H1 (cell line): ENCODE results near the gene EFCAB8. TPM values are rescaled to one million over a fixed set of nuclear protein-coding genes. Genes with fewer than 3 reads are reported as not detected.

Source experiments
- CTCF ChIA-PET: fragments of 300-600 bp; sonication (Branson Sonifier 250); formaldehyde crosslinking; loops from one replicate; lab custom pipeline; 2021; ENCODE audit not compliant: partially characterized antibody; lab: Charles Lee
- POLR2A ChIA-PET: fragments of 300-600 bp; sonication (Branson Sonifier 250); formaldehyde crosslinking; loops from one replicate; lab custom pipeline; 2021; ENCODE audit warnings: inconsistent platforms; ENCODE audit not compliant: partially characterized antibody; lab: Charles Lee
- DNase-seq, 2 experiments: peaks; one replicate each; pipeline versions ENCODE4 v3.0.0 to v3.0.0-alpha.2; 2010 to 2022; ENCODE audit warnings: low spot score in 2 of 2, low read depth in 1 of 2, mixed read lengths in 1 of 2
- FAIRE-seq: peaks from 2 replicates; lab custom pipeline; 2011; peaks lifted over from hg19 to GRCh38; lab: Jason Lieb, UNC
- H2AFZ ChIP-seq: 2 replicates; pipeline ENCODE4 v1.8.1; 2012; ENCODE audit warnings: low read length, inconsistent platforms
- H2AK5ac ChIP-seq: 2 replicates; pipeline ENCODE4 v1.6.1; 2013; ENCODE audit warnings: low read depth, low read length
- H2BK120ac ChIP-seq: replicated peaks from 2 replicates; pipeline ENCODE3; 2013; ENCODE audit warnings: low read depth, low read length, inconsistent platforms
- H2BK12ac ChIP-seq: 2 replicates; pipeline ENCODE4 v1.6.1; 2013; ENCODE audit warnings: low read depth, low read length
- H2BK15ac ChIP-seq: 2 replicates; pipeline ENCODE4 v1.6.1; 2013; ENCODE audit warnings: low read length
- H2BK20ac ChIP-seq: 2 replicates; pipeline ENCODE4 v1.6.1; 2013; ENCODE audit warnings: low read length
- H2BK5ac ChIP-seq: 2 replicates; pipeline ENCODE4 v1.6.1; 2013; ENCODE audit warnings: low read depth, low read length
- H3K14ac ChIP-seq: 2 replicates; pipeline ENCODE4 v1.6.1; 2013; ENCODE audit warnings: inconsistent platforms; ENCODE audit not compliant: insufficient read length
- H3K18ac ChIP-seq: 2 replicates; pipeline ENCODE4 v1.6.1; 2013; ENCODE audit warnings: low read length; ENCODE audit errors: extremely low read depth
- H3K23ac ChIP-seq: 2 replicates; pipeline ENCODE4 v1.6.1; 2013; ENCODE audit warnings: inconsistent platforms; ENCODE audit not compliant: insufficient read length
- H3K23me2 ChIP-seq: 2 replicates; pipeline ENCODE4 v1.6.1; 2013; ENCODE audit warnings: low read depth, low read length
- H3K27ac ChIP-seq: 2 replicates; pipeline ENCODE4 v1.6.1; 2011; ENCODE audit warnings: low read depth, low read length, inconsistent platforms
- H3K27me3 ChIP-seq, 4 experiments: replicated peaks in 1 of 4; 1 replicate in 1 of 4; 2 replicates in 3 of 4; pipeline versions ENCODE4 v1.6.1 to v1.8.1; 2011 to 2013; ENCODE audit warnings: low read length in 3 of 4, mild to moderate bottlenecking in 3 of 4, inconsistent platforms in 2 of 4, mixed read lengths in 2 of 4, moderate library complexity in 1 of 4; ENCODE audit not compliant: control insufficient read depth in 3 of 4, insufficient read depth in 3 of 4; ENCODE audit errors: extremely low read depth in 1 of 4
- H3K36me3 ChIP-seq, 4 experiments: 2 replicates each; pipeline versions ENCODE4 v1.6.1 to v1.8.1; 2011 to 2013; ENCODE audit warnings: mild to moderate bottlenecking in 4 of 4, low read length in 3 of 4, moderate library complexity in 2 of 4, control low read depth in 1 of 4, inconsistent platforms in 1 of 4; ENCODE audit not compliant: insufficient read depth in 4 of 4, control insufficient read depth in 2 of 4
- H3K4ac ChIP-seq: replicated peaks from 2 replicates; pipeline ENCODE3; 2013; ENCODE audit warnings: low read length, low read depth, mixed read lengths, inconsistent platforms; ENCODE audit not compliant: insufficient read length
- H3K4me1 ChIP-seq, 4 experiments: replicated peaks in 1 of 4; 1 replicate in 1 of 4; 2 replicates in 3 of 4; pipeline versions ENCODE4 v1.6.1 to v1.8.1; 2011 to 2013; ENCODE audit warnings: low read length in 3 of 4, inconsistent platforms in 2 of 4, mixed read lengths in 1 of 4; ENCODE audit not compliant: insufficient read depth in 4 of 4, control insufficient read depth in 3 of 4
- H3K4me2 ChIP-seq, 2 experiments: 2 replicates each; pipeline versions ENCODE4 v1.6.1 to v1.8.1; 2011 to 2013; ENCODE audit warnings: low read depth in 2 of 2, low read length in 2 of 2, control low read depth in 1 of 2, inconsistent platforms in 1 of 2, mild to moderate bottlenecking in 1 of 2; ENCODE audit not compliant: insufficient read depth in 1 of 2
- H3K4me3 ChIP-seq, 4 experiments: fragments of 200-600, 300-600 bp in 1 of 4; sonication (generic), shearing (Covaris generic), sonication (Bioruptor Twin) in 1 of 4; 2 replicates each; pipeline versions ENCODE4 v1.5.1 to v1.8.1; 2011 to 2016; ENCODE audit warnings: low read length in 4 of 4, low read depth in 3 of 4, control low read depth in 2 of 4, inconsistent platforms in 2 of 4, mild to moderate bottlenecking in 2 of 4, mixed read lengths in 1 of 4, moderate library complexity in 1 of 4; ENCODE audit not compliant: insufficient read depth in 2 of 4; ENCODE audit errors: extremely low read depth in 1 of 4
- H3K56ac ChIP-seq: replicated peaks from 2 replicates; pipeline ENCODE3; 2013; ENCODE audit warnings: low read depth, mild to moderate bottlenecking, mixed read lengths, low read length, inconsistent platforms; ENCODE audit not compliant: insufficient read length
- H3K79me1 ChIP-seq: 2 replicates; pipeline ENCODE4 v1.6.1; 2013; ENCODE audit warnings: low read depth, low read length, control low read depth
- H3K79me2 ChIP-seq, 2 experiments: 2 replicates each; pipeline versions ENCODE4 v1.6.1 to v1.8.1; 2012 to 2013; ENCODE audit warnings: low read length in 2 of 2, mild to moderate bottlenecking in 2 of 2, inconsistent platforms in 1 of 2; ENCODE audit not compliant: insufficient read depth in 2 of 2, control insufficient read depth in 1 of 2
- H3K9ac ChIP-seq, 4 experiments: replicated peaks in 1 of 4; 1 replicate in 1 of 4; 2 replicates in 3 of 4; pipeline versions ENCODE4 v1.6.1 to v1.8.1; 2011 to 2013; ENCODE audit warnings: low read depth in 3 of 4, low read length in 3 of 4, control low read depth in 2 of 4, mild to moderate bottlenecking in 2 of 4, moderate library complexity in 2 of 4, inconsistent platforms in 1 of 4; ENCODE audit errors: extremely low read depth in 1 of 4
- H3K9me3 ChIP-seq, 2 experiments: 2 replicates each; pipeline versions ENCODE4 v1.6.1 to v1.8.1; 2012 to 2013; ENCODE audit warnings: mild to moderate bottlenecking in 2 of 2, moderate library complexity in 2 of 2, control low read depth in 1 of 2, inconsistent platforms in 1 of 2, low read depth in 1 of 2, low read length in 1 of 2, mixed read lengths in 1 of 2; ENCODE audit not compliant: insufficient read depth in 2 of 2
- H4K20me1 ChIP-seq, 2 experiments: replicated peaks in 1 of 2; 2 replicates each; pipeline versions ENCODE3 to v1.8.1; 2011 to 2013; ENCODE audit warnings: inconsistent platforms in 2 of 2, low read length in 2 of 2, mild to moderate bottlenecking in 1 of 2; ENCODE audit not compliant: insufficient read depth in 2 of 2, control insufficient read depth in 1 of 2
- H4K5ac ChIP-seq: 2 replicates; pipeline ENCODE4 v1.6.1; 2013; ENCODE audit warnings: low read length, low read depth, mixed read lengths, inconsistent platforms; ENCODE audit not compliant: insufficient read length
- H4K8ac ChIP-seq: 2 replicates; pipeline ENCODE4 v1.8.0; 2013; ENCODE audit warnings: mild to moderate bottlenecking, moderate library complexity, low read length, inconsistent platforms; ENCODE audit not compliant: insufficient read depth; ENCODE audit errors: extremely low read depth
- H4K91ac ChIP-seq: replicated peaks from 2 replicates; pipeline ENCODE3; 2013; ENCODE audit warnings: low read length, mixed read lengths, inconsistent platforms; ENCODE audit not compliant: insufficient read length
- BACH1 ChIP-seq: IDR thresholded peaks from 2 replicates; pipeline ENCODE4 v1.6.1; 2012; ENCODE audit warnings: low read length, improper control_type of control experiment
- CBX8 ChIP-seq: fragments of 300-800, 300-1000 bp; sonication (generic); IDR thresholded peaks from 2 replicates; pipeline ENCODE4 v1.7.1; 2016; ENCODE audit warnings: low read depth, low read length, borderline replicate concordance
- JUND ChIP-seq: IDR thresholded peaks from 2 replicates; pipeline ENCODE4 v1.6.1; 2011; ENCODE audit warnings: mild to moderate bottlenecking, improper control_type of control experiment, low read length
- NRF1 ChIP-seq: IDR thresholded peaks from 2 replicates; pipeline ENCODE4 v1.6.1; 2011; ENCODE audit warnings: mild to moderate bottlenecking, low read depth, low read length, improper control_type of control experiment
- RFX5 ChIP-seq: IDR thresholded peaks from 2 replicates; pipeline ENCODE4 v1.6.1; 2011; ENCODE audit warnings: low read depth, low read length, improper control_type of control experiment, borderline replicate concordance
- TEAD4 ChIP-seq: IDR thresholded peaks from 2 replicates; pipeline ENCODE4 v1.6.1; 2012; ENCODE audit warnings: low read depth, low read length, inconsistent platforms, mixed read lengths
- ZNF274 ChIP-seq: IDR thresholded peaks from 2 replicates; pipeline ENCODE4 v1.7.0; 2012; ENCODE audit warnings: low read length, borderline replicate concordance; ENCODE audit errors: extremely low read depth
- WGBS, 2 experiments: shearing (Covaris generic) in 1 of 2; methylation state at CpG; one replicate each; pipeline versions ENCODE4 v1.1.6 to v1.1.7; 2013 to 2015; ENCODE audit warnings: low lambda C conversion rate in 2 of 2, mixed read lengths in 2 of 2, inconsistent platforms in 1 of 2, low coverage in 1 of 2, missing lambda C conversion rate in 1 of 2; ENCODE audit not compliant: insufficient replicate concordance in 2 of 2, insufficient coverage in 1 of 2, insufficient read length in 1 of 2; ENCODE audit errors: extremely low coverage in 1 of 2, missing lambda C conversion rate in 1 of 2; 5-methylcytosine and 5-hydroxymethylcytosine counted together
- polyA plus RNA-seq, 7 experiments: library from polyadenylated mRNA; depleted of rRNA in 3 of 7; stranded (reverse) in 5 of 7; unstranded in 2 of 7; fragments of >200 nt in 5 of 7; fragments of 200-250 nt in 2 of 7; gene quantifications; 1 replicate in 5 of 7; 2 replicates in 1 of 7; 4 replicates in 1 of 7; pipeline versions ENCODE4 v1.2.1 to v1.2.3, GENCODE V29; 2011 to 2013; ENCODE audit warnings: missing spikeins in 2 of 7, mixed read lengths in 2 of 7
- total RNA-seq: library from RNA; stranded (reverse); fragmentation: NEBNext Ultra II Directional; extraction: Animal tissue kit (Norgen Biotek cat#: 25700); gene quantifications from 2 replicates; pipeline ENCODE4 v1.2.1, GENCODE V29; 2021
- TF ChIP-seq, protein P1 (sequence below): IDR thresholded peaks from 2 replicates; pipeline ENCODE4 v1.6.1; 2012; ENCODE audit warnings: low read length, inconsistent platforms
- TF ChIP-seq, protein P2 (sequence below): IDR thresholded peaks from 2 replicates; pipeline ENCODE4 v1.6.1; 2012; ENCODE audit warnings: inconsistent platforms

EFCAB8 gene
- total and polyA plus RNA-seq, 2 of the 8 experiments (the other 6 are each of a cell fraction or from before 2014, with no cell fraction given) = 0.06 to 0.20 TPM

DNA sequence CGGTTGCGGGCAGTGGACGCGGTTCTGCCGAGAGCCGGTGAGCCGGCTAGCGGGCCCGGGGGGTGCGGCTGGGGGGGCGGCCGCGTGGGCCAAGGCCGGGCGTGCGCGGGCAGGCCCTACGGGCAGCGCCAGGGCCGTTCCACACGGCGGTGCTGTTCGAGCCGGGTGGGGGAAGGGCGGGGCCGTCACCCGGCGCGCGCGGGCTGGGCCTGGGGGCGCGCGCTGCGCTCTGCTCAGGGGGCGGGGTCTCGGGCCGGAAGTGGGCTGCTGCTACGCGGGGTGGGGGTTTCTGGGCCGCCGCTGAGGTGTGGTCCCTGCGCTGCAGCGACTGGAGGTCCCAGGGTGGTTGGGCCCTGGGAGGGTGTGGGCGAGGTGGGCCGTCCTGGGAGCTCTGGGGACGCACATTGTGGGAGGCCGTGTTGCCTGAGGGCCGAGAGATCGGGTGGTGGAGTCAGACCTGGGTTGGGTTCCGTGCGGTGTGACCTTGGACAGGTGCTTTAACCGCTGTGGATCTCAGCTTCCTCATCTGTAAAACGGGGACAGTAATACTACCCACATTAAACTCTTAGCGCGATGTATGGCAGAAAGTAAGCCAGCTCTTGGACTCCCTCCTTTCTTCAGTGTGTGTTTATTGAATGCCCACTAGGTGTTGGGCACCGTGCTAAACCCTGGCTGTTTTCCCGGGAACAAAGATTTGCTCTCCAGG is 38.6 kb upstream of the EFCAB8 start:
- H3K79me2 ChIP-seq = peaks cover 46 to 50% of the 10 kb centered on the region in 2 experiments
- TF ChIP-seq, protein P1, sequence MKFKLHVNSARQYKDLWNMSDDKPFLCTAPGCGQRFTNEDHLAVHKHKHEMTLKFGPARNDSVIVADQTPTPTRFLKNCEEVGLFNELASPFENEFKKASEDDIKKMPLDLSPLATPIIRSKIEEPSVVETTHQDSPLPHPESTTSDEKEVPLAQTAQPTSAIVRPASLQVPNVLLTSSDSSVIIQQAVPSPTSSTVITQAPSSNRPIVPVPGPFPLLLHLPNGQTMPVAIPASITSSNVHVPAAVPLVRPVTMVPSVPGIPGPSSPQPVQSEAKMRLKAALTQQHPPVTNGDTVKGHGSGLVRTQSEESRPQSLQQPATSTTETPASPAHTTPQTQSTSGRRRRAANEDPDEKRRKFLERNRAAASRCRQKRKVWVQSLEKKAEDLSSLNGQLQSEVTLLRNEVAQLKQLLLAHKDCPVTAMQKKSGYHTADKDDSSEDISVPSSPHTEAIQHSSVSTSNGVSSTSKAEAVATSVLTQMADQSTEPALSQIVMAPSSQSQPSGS = 0 out of 2 replicates have a peak, but pooled peaks have one; percentile 22
- no peak for TF ChIP-seq RFX5
- no peak for TF ChIP-seq JUND
- TF ChIP-seq ZNF274 = no peak
- no peak for TF ChIP-seq NRF1
- TF ChIP-seq TEAD4 = no peak
- TF ChIP-seq, protein P2, sequence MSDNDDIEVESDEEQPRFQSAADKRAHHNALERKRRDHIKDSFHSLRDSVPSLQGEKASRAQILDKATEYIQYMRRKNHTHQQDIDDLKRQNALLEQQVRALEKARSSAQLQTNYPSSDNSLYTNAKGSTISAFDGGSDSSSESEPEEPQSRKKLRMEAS = no peak
- peak; percentile 53 for TF ChIP-seq BACH1
- TF ChIP-seq CBX8 = no peak

More for the DNA sequence above, 38.6 kb upstream of the EFCAB8 start:
- peak overlapping the region; percentile 97 for H3K18ac ChIP-seq
- ChIA-PET CTCF (interaction anchor here (0.6 to 2.0 kb wide), 6 partner anchors 24 to 82 kb away, joined by 3 to 5 read pairs (median 3); partner anchors contain the start of gene EFCAB8), POLR2A (interaction anchor here (0.7 to 5.4 kb wide), 17 partner anchors 9 to 67 kb away, joined by 3 to 51 read pairs (median 4); partner anchors contain the start of gene EFCAB8)
- 0 out of 2 replicates have a peak overlapping the region, but pooled peaks have one; percentile 29 for H2BK20ac ChIP-seq
- H3K36me3 ChIP-seq = no peaks in the 10 kb centered on the region
- peak overlapping the region; percentile 86 for H2BK120ac ChIP-seq
- peak overlapping the region; percentile 81 for H4K5ac ChIP-seq
- H3K4me3 ChIP-seq = peak overlapping the region; percentile 75 to 96 (median 85)
- peaks cover 0 to 12% (median 4%) of the 10 kb centered on the region in 4 experiments for H3K4me1 ChIP-seq
- peak in 1 of 2 experiments; percentile 93 for DNase-seq
- peak overlapping the region; percentile 58 for H3K4ac ChIP-seq
- WGBS, 2 experiments = 6% methylated on average over 12 of the region's 58 CpGs; no CpG with 5 or more reads in 1 of the 2 experiments
- peak overlapping the region; percentile 78 to 88 for H3K4me2 ChIP-seq
- H3K14ac ChIP-seq = peak overlapping the region; percentile 78
- peak overlapping the region; percentile 82 to 92 (median 86) for H3K9ac ChIP-seq
- peaks cover 0 to 2% (median 0%) of the 10 kb centered on the region in 4 experiments; a peak in 1 of 7 replicates for H3K27me3 ChIP-seq
- peaks cover 5% of the 10 kb centered on the region; the same call in 1 of the 2 replicates for H3K23me2 ChIP-seq
- H3K27ac ChIP-seq = peak overlapping the region; percentile 96
- peak overlapping the region; percentile 95 for H3K56ac ChIP-seq
- H2AK5ac ChIP-seq = peak overlapping the region; percentile 84
- FAIRE-seq = no peak
- no peak overlapping the region for H2BK15ac ChIP-seq
- peak overlapping the region; percentile 91 for H2BK12ac ChIP-seq
- no peak overlapping the region for H2AFZ ChIP-seq
- H4K20me1 ChIP-seq = peaks cover 15 to 26% of the 10 kb centered on the region in 2 experiments
- H3K79me1 ChIP-seq = peaks cover 12% of the 10 kb centered on the region
- H4K8ac ChIP-seq = peak overlapping the region; percentile 96
- H3K23ac ChIP-seq = peak overlapping the region; percentile 59
- H4K91ac ChIP-seq = peak overlapping the region; percentile 94
- no peaks in the 10 kb centered on the region for H3K9me3 ChIP-seq
- H2BK5ac ChIP-seq = peak overlapping the region; percentile 91; the same call in 1 of the 2 replicates
